ENCODE data around the gene MSRB3. TPM values are rescaled to one million over a fixed set of nuclear protein-coding genes. Genes with fewer than 3 reads are reported as not detected.

The MSRB3 gene
- total RNA-seq, 4 donors from 2014 or later, result 21.7 to 56.9 (median 26.4) TPM

DNA sequence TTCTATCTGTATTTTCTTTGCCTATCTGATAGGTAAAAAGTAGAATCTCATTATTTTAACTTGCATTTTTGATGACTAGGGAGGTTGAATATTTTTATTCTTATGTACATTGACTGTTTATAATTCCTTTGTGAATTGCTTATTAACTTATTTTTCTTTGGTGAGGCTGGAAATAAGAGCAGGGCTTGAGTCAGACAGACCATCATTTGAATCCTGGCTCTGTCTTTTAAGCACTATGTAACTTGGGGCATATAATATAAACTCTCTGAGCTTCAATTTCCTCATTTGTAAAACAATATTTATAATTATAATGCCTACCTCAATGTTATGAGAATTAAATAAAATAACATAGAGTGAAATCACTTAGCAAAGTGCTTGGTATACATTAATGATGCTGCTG, 108.9 kb downstream of the MSRB3 start:
- DNase-seq, result no peak
- in situ Hi-C loops (cut with MboI; ENCODE audit: low pct_ligation_motif_present in 1 of 4, low pct_unique_long_range_greater_than_20kb in 1 of 4, low sequenced_read_pairs in 3 of 4) (no loop called here), intact Hi-C loops (cut with DNase I; ENCODE audit: low total_unique reads) (no loop called here)
- Histone ChIP-seq H3K27ac (no peak overlapping the region), H3K27me3 (no peaks in the 10 kb centered on the region), H3K9me3 (no peaks in the 10 kb centered on the region), H3K4me3 (no peak overlapping the region), H3K4me1 (no peaks in the 10 kb centered on the region), H3K36me3 (no peaks in the 10 kb centered on the region)
- TF ChIP-seq POLR2A (IDR thresholded peaks at IDR 0.05) (no peak), POLR2AphosphoS5 (IDR thresholded peaks at IDR 0.05) (no peak), EP300 (IDR thresholded peaks at IDR 0.05; ENCODE audit: low read depth) (no peak)
- TF ChIP-seq, protein P1, sequence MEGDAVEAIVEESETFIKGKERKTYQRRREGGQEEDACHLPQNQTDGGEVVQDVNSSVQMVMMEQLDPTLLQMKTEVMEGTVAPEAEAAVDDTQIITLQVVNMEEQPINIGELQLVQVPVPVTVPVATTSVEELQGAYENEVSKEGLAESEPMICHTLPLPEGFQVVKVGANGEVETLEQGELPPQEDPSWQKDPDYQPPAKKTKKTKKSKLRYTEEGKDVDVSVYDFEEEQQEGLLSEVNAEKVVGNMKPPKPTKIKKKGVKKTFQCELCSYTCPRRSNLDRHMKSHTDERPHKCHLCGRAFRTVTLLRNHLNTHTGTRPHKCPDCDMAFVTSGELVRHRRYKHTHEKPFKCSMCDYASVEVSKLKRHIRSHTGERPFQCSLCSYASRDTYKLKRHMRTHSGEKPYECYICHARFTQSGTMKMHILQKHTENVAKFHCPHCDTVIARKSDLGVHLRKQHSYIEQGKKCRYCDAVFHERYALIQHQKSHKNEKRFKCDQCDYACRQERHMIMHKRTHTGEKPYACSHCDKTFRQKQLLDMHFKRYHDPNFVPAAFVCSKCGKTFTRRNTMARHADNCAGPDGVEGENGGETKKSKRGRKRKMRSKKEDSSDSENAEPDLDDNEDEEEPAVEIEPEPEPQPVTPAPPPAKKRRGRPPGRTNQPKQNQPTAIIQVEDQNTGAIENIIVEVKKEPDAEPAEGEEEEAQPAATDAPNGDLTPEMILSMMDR (IDR thresholded peaks at IDR 0.05), result no peak

DNA sequence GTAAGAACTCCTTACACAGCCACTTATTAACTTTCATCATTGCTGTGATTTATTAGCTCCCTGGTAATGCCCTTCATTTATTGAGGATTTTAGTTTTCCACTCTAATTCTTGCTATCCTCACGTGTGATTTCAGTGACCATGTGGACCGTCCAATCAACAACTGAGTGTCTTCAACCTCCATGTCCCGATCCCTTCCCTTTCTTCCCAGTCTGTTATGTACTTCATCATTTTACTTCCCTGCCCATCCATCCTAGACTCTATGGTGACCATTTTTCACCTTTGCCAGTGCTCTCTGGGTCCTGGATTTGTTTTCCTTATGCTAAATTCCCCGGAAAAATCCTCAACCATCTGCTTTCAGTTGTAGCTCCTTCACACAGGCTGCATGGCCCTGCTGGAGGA, 111.0 kb downstream of the MSRB3 start:
- Histone ChIP-seq H3K36me3 (no peaks in the 10 kb centered on the region), H3K27ac (no peak overlapping the region), H3K4me3 (no peak overlapping the region), H3K9me3 (no peaks in the 10 kb centered on the region), H3K4me1 (no peaks in the 10 kb centered on the region), H3K27me3 (no peaks in the 10 kb centered on the region)
- intact Hi-C loops (cut with DNase I; ENCODE audit: low total_unique reads) (no loop called here), in situ Hi-C loops (cut with MboI; ENCODE audit: low pct_ligation_motif_present in 1 of 4, low pct_unique_long_range_greater_than_20kb in 1 of 4, low sequenced_read_pairs in 3 of 4) (no loop called here)
- no peak for DNase-seq
- TF ChIP-seq, protein P1 (IDR thresholded peaks at IDR 0.05), result no peak
- TF ChIP-seq POLR2AphosphoS5 (IDR thresholded peaks at IDR 0.05), result no peak
- TF ChIP-seq EP300 (IDR thresholded peaks at IDR 0.05; ENCODE audit: low read depth), result no peak
- TF ChIP-seq POLR2A (IDR thresholded peaks at IDR 0.05), result no peak
- 58 to 83% methylated on average over 2 to 4 of the region's 4 CpGs for WGBS, 2 donors (ENCODE audit: low coverage in 1 of 2)

GRCh38 chr12:65391711-65392110, 113.2 kb downstream of the MSRB3 start:
- intact Hi-C loops (cut with DNase I; ENCODE audit: low total_unique reads) (no loop called here), in situ Hi-C loops (cut with MboI; ENCODE audit: low pct_ligation_motif_present in 1 of 4, low pct_unique_long_range_greater_than_20kb in 1 of 4, low sequenced_read_pairs in 3 of 4) (no loop called here)
- H3K9me3 ChIP-seq, result no peaks in the 10 kb centered on the region
- no peaks in the 10 kb centered on the region for H3K36me3 ChIP-seq
- H3K27me3 ChIP-seq, result no peaks in the 10 kb centered on the region
- H3K4me1 ChIP-seq, result no peaks in the 10 kb centered on the region
- H3K27ac ChIP-seq, result no peak overlapping the region
- DNase-seq, result no peak
- H3K4me3 ChIP-seq, result no peak overlapping the region
- 79 to 80% methylated on average over 1 of the region's 1 CpG for WGBS, 2 donors (ENCODE audit: low coverage in 1 of 2)
- TF ChIP-seq POLR2AphosphoS5 (IDR thresholded peaks at IDR 0.05) (no peak), EP300 (IDR thresholded peaks at IDR 0.05; ENCODE audit: low read depth) (no peak), POLR2A (IDR thresholded peaks at IDR 0.05) (no peak)
- TF ChIP-seq, protein P1 (IDR thresholded peaks at IDR 0.05), result no peak

- DNase-seq, result no peak
- in situ Hi-C loops (cut with MboI; ENCODE audit: low pct_ligation_motif_present in 1 of 4, low pct_unique_long_range_greater_than_20kb in 1 of 4, low sequenced_read_pairs in 3 of 4), result no loop called here
- no peak for TF ChIP-seq EP300 (IDR thresholded peaks at IDR 0.05; ENCODE audit: low read depth)
- no peak for TF ChIP-seq POLR2A (IDR thresholded peaks at IDR 0.05)
- TF ChIP-seq, protein P1 (IDR thresholded peaks at IDR 0.05), result no peak
- TF ChIP-seq POLR2AphosphoS5 (IDR thresholded peaks at IDR 0.05), result no peak
Measured at GRCh38 chr12:65392491-65392890, 114.0 kb downstream of the MSRB3 start.

More at GRCh38 chr12:65392491-65392890, 114.0 kb downstream of the MSRB3 start:
- no peaks in the 10 kb centered on the region for H3K9me3 ChIP-seq
- H3K27ac ChIP-seq, result no peak overlapping the region
- H3K4me1 ChIP-seq, result no peaks in the 10 kb centered on the region
- WGBS, 2 donors (ENCODE audit: low coverage in 1 of 2), result 55% methylated on average over 5 of the region's 5 CpGs
- intact Hi-C loops (cut with DNase I; ENCODE audit: low total_unique reads), result no loop called here
- no peak overlapping the region for H3K4me3 ChIP-seq
- no peaks in the 10 kb centered on the region for H3K36me3 ChIP-seq
- H3K27me3 ChIP-seq, result no peaks in the 10 kb centered on the region
